HG03159 (cell line): ENCODE measurements around the gene TWSG1.

Source experiments
- ATAC-seq: cut with Tn5 transposase; IDR thresholded peaks from one replicate; pipeline ENCODE4 v1.9.1; 2021; ENCODE audit warnings: mild to moderate bottlenecking, moderate library complexity; ENCODE audit not compliant: unreplicated experiment

The TWSG1 gene

GRCh38 chr18:9334329-9334972, at the start of gene TWSG1:
Gene TWSG1, plus strand, starts transcription at chr18:9334773. Its CDS starts 2,457 bp downstream, at chr18:9337230.
- ATAC-seq: peak; percentile 71

GRCh38 chr18:9285604-9286003, 49.0 kb upstream of the TWSG1 start:
- no peak for ATAC-seq

DNA sequence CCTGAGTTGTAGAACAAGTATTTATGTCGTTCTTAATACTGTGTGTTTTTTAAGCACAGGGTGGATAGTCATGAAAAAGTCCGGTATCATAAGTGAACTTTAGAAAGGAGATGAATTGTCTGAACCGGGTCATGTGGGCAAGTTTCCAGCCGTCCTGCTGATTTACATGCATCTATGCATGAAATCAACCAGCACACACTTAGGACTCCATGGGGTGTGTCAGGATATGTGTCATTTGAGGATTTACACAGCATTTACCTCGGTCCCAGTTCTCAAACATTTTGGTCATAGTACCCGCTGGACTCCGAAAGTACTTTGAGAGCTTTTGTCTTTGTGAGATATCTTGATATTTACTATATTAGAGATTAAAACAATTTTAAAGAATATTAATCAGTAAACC, 47.5 kb upstream of the TWSG1 start:
- ATAC-seq: no peak

GRCh38 chr18:9289698-9290097, 44.9 kb upstream of the TWSG1 start:
- ATAC-seq: no peak

GRCh38 chr18:9290156-9290555, 44.4 kb upstream of the TWSG1 start:
- ATAC-seq: no peak

- no peak for ATAC-seq
These were observed 42.5 kb upstream of the TWSG1 start for GRCh38 chr18:9292047-9292446.

- no peak for ATAC-seq
These were observed 40.6 kb upstream of the TWSG1 start for GRCh38 chr18:9293948-9294347.

GRCh38 chr18:9296233-9297006, 38.2 kb upstream of the TWSG1 start:
- no peak for ATAC-seq

DNA sequence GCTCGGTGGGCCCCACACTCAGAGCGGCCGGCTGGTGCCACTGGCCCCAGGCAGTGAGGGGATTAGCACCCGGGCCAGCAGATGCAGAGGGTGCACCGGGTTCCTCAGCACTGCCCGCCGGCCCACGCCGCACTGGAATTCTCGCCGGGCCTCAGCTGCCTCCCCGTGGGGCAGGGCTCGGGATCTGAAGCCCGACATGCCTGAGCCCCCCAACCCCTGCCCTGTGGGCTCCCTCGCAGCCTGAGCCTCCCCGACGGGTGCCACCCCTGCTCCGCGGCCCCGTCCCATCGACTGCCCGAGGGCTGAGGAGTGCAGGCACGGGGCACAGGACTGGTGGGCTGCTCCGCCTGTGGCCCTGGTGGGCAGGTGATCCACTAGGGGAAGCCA, 37.6 kb upstream of the TWSG1 start:
- ATAC-seq: no peak

DNA sequence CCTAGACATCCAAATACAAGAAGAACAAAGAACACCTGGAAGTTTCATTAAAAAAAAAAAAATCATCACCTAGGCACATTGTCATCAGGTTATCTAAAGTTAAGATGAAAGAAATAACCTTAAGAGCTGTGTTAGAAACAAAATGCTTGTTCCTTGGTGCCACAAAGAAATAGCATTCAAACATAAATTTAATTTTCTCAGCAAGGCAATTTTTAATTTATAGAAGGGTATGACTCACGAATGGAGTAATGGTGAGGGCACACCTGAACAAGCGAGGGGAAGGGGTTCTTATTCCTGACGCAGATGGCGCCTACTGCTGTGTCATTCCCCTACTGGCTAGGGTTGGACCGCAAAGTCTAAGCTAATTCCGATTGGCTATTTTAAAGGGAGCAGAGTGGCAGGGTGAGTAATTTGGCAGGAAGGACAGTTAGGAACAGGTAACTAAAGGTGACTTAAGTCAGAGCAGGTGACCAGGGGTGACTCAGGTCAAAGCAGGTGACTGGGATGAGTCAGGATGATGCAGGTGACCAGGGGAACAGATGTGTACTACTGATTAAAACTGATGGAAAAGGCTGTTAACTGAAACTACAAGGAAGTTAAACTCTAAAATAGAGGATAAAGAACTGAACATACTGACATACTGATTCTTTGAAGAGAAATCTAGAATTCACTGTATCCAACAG, 30.0 kb upstream of the TWSG1 start:
- ATAC-seq: no peak

GRCh38 chr18:9319333-9319732, 15.2 kb upstream of the TWSG1 start:
- ATAC-seq: no peak

DNA sequence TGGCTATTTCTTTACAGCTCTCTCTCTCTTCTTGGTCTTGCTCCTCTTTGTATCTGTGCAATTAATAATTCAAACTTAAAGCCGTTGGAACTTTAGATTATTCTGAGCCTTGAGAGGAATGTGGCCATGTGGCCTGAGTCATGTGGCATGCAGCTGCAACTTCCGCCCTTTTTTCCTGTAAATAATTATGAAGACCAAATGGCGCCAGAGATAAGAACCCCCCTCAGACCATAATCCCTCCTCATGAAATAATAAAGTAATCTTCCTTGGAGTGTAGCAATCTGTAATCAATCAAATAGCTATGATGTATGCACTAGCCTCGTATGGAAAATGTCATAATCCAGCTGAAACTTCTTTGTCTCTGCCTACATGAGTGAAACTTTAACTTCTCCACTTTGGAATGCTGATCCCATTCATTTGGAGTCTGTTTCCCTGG, 13.5 kb upstream of the TWSG1 start:
- ATAC-seq: no peak

DNA sequence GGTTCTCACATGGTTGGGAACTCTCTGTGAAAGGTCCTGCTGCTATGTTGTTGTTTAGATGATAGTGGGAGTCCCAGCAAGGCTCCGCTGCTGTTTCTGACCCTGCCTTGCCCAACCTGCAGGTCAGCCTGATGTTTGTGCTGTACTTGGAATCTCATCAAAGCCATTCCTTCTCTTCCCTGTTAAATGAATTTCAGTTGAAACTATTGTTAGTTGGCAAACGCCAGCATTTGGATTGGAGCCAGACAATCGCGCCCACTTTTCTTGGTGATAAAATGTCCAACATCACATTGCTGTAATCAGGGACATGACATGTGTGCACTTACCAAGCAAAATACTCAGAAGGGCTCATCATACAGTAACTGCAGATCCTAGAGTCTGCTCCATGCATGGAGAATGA, 12.8 kb upstream of the TWSG1 start:
- no peak for ATAC-seq

- no peak for ATAC-seq
These were observed 11.8 kb upstream of the TWSG1 start for GRCh38 chr18:9322744-9323143.

DNA sequence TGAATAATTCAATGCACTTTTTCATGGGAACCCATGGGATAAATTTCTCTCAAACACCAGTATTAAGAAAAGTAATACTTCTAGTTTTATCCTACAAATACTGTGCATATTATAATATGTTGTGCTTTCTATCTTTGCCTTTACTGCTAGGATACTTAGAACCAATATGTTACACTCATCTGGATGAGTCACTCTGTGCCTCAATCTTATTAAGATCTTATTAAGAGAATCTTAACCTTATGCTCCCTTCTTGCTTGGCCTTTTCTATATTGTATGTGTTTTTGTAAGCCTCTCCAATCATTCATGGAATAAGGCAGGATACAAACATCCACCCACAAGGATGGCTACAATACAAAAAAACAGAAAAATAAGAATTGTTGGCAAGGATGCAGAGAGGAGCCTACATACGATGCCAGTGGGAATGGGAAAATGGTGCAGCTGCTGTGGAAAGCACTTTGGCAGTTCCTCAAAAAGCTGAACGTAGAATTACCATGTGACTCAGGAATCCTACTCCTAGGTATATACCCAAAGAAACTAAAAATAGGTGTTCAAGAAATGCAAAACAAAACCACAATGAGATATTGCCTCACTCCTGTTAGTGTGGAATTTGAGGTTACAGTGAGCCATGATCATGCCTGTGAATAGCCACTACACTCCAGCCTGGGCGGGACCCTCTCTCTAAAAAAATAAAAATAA, 10.7 kb upstream of the TWSG1 start:
- ATAC-seq: no peak

DNA sequence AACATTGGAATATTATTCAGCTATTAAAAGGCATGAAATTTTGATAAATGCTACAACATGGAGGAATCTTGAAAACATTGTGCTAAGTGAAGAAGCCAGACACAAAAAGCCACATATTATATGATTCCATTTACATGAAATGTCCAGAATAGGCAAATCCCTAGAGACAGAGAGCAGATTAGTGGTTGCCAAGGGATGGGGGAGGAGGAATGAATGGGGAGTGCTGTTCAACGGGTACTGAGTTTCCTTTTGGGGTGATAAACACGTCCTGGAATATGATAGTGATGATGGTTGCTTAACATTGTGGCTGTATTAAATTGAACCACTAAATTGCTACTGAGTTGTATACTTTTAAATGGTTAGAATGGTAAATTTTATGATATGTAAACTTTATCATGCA, 8.9 kb upstream of the TWSG1 start:
- ATAC-seq: no peak

GRCh38 chr18:9328776-9329175, 5.8 kb upstream of the TWSG1 start:
- ATAC-seq: no peak

DNA sequence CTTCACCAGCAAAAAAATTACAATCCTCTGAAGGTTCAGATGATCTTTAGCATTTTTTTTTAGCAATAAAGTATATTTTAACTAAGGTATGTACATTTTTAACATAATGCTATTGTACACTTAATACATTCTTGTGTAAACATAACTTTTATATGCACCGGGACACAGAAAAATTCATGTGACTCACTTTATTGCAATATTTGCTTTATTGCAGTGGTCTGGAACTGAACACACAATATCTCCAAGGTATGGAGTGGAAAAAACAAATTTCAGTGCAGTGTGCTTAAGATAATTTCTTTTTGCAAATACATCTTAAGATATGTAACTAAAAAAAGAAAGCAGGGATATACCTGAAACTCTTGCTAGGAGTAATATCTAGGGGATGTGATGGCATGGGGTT, 5.1 kb upstream of the TWSG1 start:
- no peak for ATAC-seq

- no peak for ATAC-seq
These were observed 4.2 kb upstream of the TWSG1 start for GRCh38 chr18:9330419-9330818.

- ATAC-seq: peak; percentile 34
These were observed 888 bp upstream of the TWSG1 start for GRCh38 chr18:9333441-9334328.
